IMR-90 (cell line): Measurements from ENCODE around the gene TALDO1.

Experiments
- BHLHE40 ChIP-seq: fragments of 150-350 bp; IDR thresholded peaks from 2 replicates; pipeline ENCODE4 v1.6.1; 2016; ENCODE audit warnings: mild to moderate bottlenecking, low read depth, low read length
- CEBPB ChIP-seq: IDR thresholded peaks from 2 replicates; pipeline ENCODE4 v1.6.1; 2012; ENCODE audit warnings: low read depth, low read length, improper control_type of control experiment
- CHD1 ChIP-seq: IDR thresholded peaks from 2 replicates; pipeline ENCODE4 v1.6.1; 2012; ENCODE audit warnings: low read depth, low read length, improper control_type of control experiment
- CTCF ChIP-seq: conservative IDR thresholded peaks from 2 replicates; pipeline ENCODE4 v1.5.1; 2012; ENCODE audit warnings: mild to moderate bottlenecking, low read depth, low read length, improper control_type of control experiment
- FOS ChIP-seq: fragments of 150-350 bp; IDR thresholded peaks from 2 replicates; pipeline ENCODE4 v1.6.1; 2016; ENCODE audit warnings: low read depth, low read length
- MAFK ChIP-seq: IDR thresholded peaks from 2 replicates; pipeline ENCODE4 v1.6.1; 2012; ENCODE audit warnings: low read depth, low read length, improper control_type of control experiment
- MAZ ChIP-seq: IDR thresholded peaks from 2 replicates; pipeline ENCODE4 v1.6.1; 2012; ENCODE audit warnings: low read depth, mild to moderate bottlenecking, low read length, improper control_type of control experiment, moderate library complexity, borderline replicate concordance
- MXI1 ChIP-seq: IDR thresholded peaks from 2 replicates; pipeline ENCODE4 v1.6.1; 2012; ENCODE audit warnings: low read depth, mild to moderate bottlenecking, low read length, moderate library complexity, borderline replicate concordance
- POLR2A ChIP-seq: IDR thresholded peaks from 2 replicates; pipeline ENCODE4 v1.6.1; 2012; ENCODE audit warnings: mild to moderate bottlenecking, low read depth, low read length
- RAD21 ChIP-seq: IDR thresholded peaks from 2 replicates; pipeline ENCODE4 v1.6.1; 2012; ENCODE audit warnings: low read length, improper control_type of control experiment
- RFX5 ChIP-seq: IDR thresholded peaks from 2 replicates; pipeline ENCODE4 v1.8.0; 2012; ENCODE audit warnings: low read depth, mild to moderate bottlenecking, low read length, moderate library complexity
- SMC3 ChIP-seq: fragments of 150-350 bp; IDR thresholded peaks from 2 replicates; pipeline ENCODE4 v1.6.1; 2016; ENCODE audit warnings: low read depth, mild to moderate bottlenecking, antibody characterized with exemption, low read length, moderate library complexity
- USF2 ChIP-seq: fragments of 150-350 bp; IDR thresholded peaks from 2 replicates; pipeline ENCODE4 v1.6.1; 2017; ENCODE audit warnings: mild to moderate bottlenecking, antibody characterized with exemption, low read length, low read depth

GRCh38 chr11:728901-729491 is 18.3 kb upstream of the TALDO1 start:
- TF ChIP-seq CTCF (no peak), SMC3 (no peak), POLR2A (no peak), RFX5 (no peak), BHLHE40 (no peak), FOS (no peak), RAD21 (no peak), MAFK (no peak), CHD1 (no peak), CEBPB (no peak), MAZ (no peak), USF2 (no peak), MXI1 (no peak)
